Panc1 (cell line): Measurements from ENCODE around the gene TKT. TPM values are rescaled to one million over a fixed set of nuclear protein-coding genes. Genes with fewer than 3 reads are reported as not detected.
A peak's percentile ranks its signal among the peaks of the same experiment; 100 is the strongest.

Experiments used
- ATAC-seq: fragments of 200-7000 bp; cut with Tn5 transposase; 2 replicates; pipeline ENCODE4 v1.9.1; 2020; ENCODE audit warnings: mild to moderate bottlenecking, moderate library complexity
- BruUV-seq: library from RNA; stranded (reverse); fragments of 400-500 nt; replicated peaks from 2 replicates; lab custom pipeline; 2021; lab: Mats Ljungman, UMichigan
- CTCF ChIA-PET: fragments of 300-600 bp; sonication (Branson Sonifier 250); formaldehyde crosslinking; loops from one replicate; lab custom pipeline; 2022; ENCODE audit warnings: antibody characterized with exemption; lab: Charles Lee
- POLR2A ChIA-PET: fragments of 300-600 bp; sonication (Branson Sonifier 250); formaldehyde crosslinking; loops from one replicate; lab custom pipeline; 2022; ENCODE audit warnings: antibody characterized with exemption; lab: Charles Lee
- DNase-seq: peaks from one replicate; pipeline ENCODE4 v3.0.0-alpha.2; 2010; ENCODE audit warnings: low read depth, low spot score
- H3K27ac ChIP-seq: 2 replicates; pipeline ENCODE4 v1.5.1; 2011; ENCODE audit warnings: mild to moderate bottlenecking, low read length, inconsistent platforms
- H3K27me3 ChIP-seq: fragments of 200-500 bp; sonication (Bioruptor generic); 2 replicates; pipeline ENCODE4 v1.6.0; 2014; ENCODE audit warnings: low read length, inconsistent platforms; ENCODE audit not compliant: control insufficient read depth, insufficient read depth
- H3K36me3 ChIP-seq: fragments of 200-500 bp; sonication (Bioruptor generic); 2 replicates; pipeline ENCODE4 v1.5.1; 2014; ENCODE audit warnings: inconsistent platforms, mild to moderate bottlenecking, low read length, moderate library complexity; ENCODE audit not compliant: control insufficient read depth, insufficient read depth
- H3K4me1 ChIP-seq: 2 replicates; pipeline ENCODE4 v1.5.1; 2011; ENCODE audit warnings: inconsistent platforms, mild to moderate bottlenecking, low read length, moderate library complexity; ENCODE audit not compliant: control insufficient read depth, insufficient read depth
- H3K4me3 ChIP-seq, 2 experiments: 2 replicates each; pipeline ENCODE4 v1.5.1; 2011 to 2012; ENCODE audit warnings: low read depth in 2 of 2, low read length in 2 of 2, mild to moderate bottlenecking in 2 of 2, inconsistent platforms in 1 of 2, moderate library complexity in 1 of 2
- H3K9me3 ChIP-seq: fragments of 200-500 bp; sonication (Bioruptor generic); 2 replicates; pipeline ENCODE4 v1.5.1; 2014; ENCODE audit warnings: low read depth, mild to moderate bottlenecking, inconsistent platforms, low read length, moderate library complexity; ENCODE audit not compliant: control insufficient read depth, insufficient read depth
- POLR2AphosphoS5 ChIP-seq: IDR thresholded peaks from 2 replicates; pipeline ENCODE4 v1.6.1; 2012; ENCODE audit warnings: mild to moderate bottlenecking, low read depth, low read length, moderate library complexity
- SIN3A ChIP-seq: IDR thresholded peaks from 2 replicates; pipeline ENCODE4 v1.6.1; 2012; ENCODE audit warnings: low read depth, mild to moderate bottlenecking, low read length, moderate library complexity, borderline replicate concordance; ENCODE audit not compliant: insufficient read depth
- TCF7L2 ChIP-seq: IDR thresholded peaks from 2 replicates; pipeline ENCODE4 v1.6.1; 2011; ENCODE audit warnings: mild to moderate bottlenecking, low read depth, low read length, inconsistent platforms
- in situ Hi-C: cut with HindIII; loops from 2 replicates; pipeline ENCODE4 v1.10.0; 2016; ENCODE audit warnings: low sequenced_read_pairs, low pct_unique_long_range_greater_than_20kb
- intact Hi-C: fragments of 100-400 bp; cut with micrococcal nuclease; formaldehyde crosslinking; loops from one replicate; pipeline ENCODE4 v1.10.0; 2022; ENCODE audit not compliant: unreplicated experiment
- total RNA-seq: library from RNA; stranded (reverse); gene quantifications from one replicate; pipeline ENCODE4 v1.2.1, GENCODE V29; 2021; ENCODE audit not compliant: unreplicated experiment
- TF ChIP-seq, protein P1 (sequence below): fragments of 450-650 bp; IDR thresholded peaks from 2 replicates; pipeline ENCODE4 v1.5.1; 2017; ENCODE audit warnings: mild to moderate bottlenecking
- TF ChIP-seq, protein P2 (sequence below), 2 experiments: IDR thresholded peaks; 2 replicates each; pipeline ENCODE4 v1.6.1; 2011 to 2012; ENCODE audit warnings: low read depth in 2 of 2, control low read depth in 1 of 2, low read length in 1 of 2, mild to moderate bottlenecking in 1 of 2, moderate library complexity in 1 of 2; ENCODE audit not compliant: insufficient read depth in 1 of 2

TKT gene
- total RNA-seq, 1 experiment from 2014 or later, result 338 TPM

DNA sequence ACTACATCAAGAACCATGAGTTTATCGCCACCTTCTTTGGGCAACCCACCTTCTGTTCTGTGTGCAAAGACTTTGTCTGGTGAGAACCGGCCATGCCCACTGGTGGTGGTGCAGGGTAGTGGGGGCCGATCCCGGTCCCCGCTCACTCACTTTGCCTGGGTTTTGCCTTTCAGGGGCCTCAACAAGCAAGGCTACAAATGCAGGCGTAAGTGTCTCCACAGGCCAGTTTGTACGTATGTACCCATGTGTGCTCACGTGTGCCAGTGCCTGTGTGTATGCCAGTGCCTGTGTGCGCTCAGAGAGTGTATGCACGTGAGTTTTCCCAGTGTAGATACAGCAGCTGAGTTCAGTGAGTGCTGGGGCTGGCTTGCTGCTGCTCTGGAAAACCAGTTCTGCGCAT is 74.3 kb downstream of the TKT start:
- intact Hi-C loops, result no loop called here
- no TSS peak for BruUV-seq
- no peak overlapping the region for H3K4me3 ChIP-seq
- H3K27ac ChIP-seq, result no peak overlapping the region
- H3K9me3 ChIP-seq, result no peaks in the 10 kb centered on the region
- in situ Hi-C loops, result no loop called here
- ChIA-PET POLR2A (no interaction called here), CTCF (no interaction called here)
- H3K27me3 ChIP-seq, result no peaks in the 10 kb centered on the region
- no peaks in the 10 kb centered on the region for H3K4me1 ChIP-seq
- TF ChIP-seq, protein P1, sequence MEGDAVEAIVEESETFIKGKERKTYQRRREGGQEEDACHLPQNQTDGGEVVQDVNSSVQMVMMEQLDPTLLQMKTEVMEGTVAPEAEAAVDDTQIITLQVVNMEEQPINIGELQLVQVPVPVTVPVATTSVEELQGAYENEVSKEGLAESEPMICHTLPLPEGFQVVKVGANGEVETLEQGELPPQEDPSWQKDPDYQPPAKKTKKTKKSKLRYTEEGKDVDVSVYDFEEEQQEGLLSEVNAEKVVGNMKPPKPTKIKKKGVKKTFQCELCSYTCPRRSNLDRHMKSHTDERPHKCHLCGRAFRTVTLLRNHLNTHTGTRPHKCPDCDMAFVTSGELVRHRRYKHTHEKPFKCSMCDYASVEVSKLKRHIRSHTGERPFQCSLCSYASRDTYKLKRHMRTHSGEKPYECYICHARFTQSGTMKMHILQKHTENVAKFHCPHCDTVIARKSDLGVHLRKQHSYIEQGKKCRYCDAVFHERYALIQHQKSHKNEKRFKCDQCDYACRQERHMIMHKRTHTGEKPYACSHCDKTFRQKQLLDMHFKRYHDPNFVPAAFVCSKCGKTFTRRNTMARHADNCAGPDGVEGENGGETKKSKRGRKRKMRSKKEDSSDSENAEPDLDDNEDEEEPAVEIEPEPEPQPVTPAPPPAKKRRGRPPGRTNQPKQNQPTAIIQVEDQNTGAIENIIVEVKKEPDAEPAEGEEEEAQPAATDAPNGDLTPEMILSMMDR, result no peak
- TF ChIP-seq SIN3A (no peak), POLR2AphosphoS5 (no peak), TCF7L2 (no peak)
- TF ChIP-seq, protein P2, sequence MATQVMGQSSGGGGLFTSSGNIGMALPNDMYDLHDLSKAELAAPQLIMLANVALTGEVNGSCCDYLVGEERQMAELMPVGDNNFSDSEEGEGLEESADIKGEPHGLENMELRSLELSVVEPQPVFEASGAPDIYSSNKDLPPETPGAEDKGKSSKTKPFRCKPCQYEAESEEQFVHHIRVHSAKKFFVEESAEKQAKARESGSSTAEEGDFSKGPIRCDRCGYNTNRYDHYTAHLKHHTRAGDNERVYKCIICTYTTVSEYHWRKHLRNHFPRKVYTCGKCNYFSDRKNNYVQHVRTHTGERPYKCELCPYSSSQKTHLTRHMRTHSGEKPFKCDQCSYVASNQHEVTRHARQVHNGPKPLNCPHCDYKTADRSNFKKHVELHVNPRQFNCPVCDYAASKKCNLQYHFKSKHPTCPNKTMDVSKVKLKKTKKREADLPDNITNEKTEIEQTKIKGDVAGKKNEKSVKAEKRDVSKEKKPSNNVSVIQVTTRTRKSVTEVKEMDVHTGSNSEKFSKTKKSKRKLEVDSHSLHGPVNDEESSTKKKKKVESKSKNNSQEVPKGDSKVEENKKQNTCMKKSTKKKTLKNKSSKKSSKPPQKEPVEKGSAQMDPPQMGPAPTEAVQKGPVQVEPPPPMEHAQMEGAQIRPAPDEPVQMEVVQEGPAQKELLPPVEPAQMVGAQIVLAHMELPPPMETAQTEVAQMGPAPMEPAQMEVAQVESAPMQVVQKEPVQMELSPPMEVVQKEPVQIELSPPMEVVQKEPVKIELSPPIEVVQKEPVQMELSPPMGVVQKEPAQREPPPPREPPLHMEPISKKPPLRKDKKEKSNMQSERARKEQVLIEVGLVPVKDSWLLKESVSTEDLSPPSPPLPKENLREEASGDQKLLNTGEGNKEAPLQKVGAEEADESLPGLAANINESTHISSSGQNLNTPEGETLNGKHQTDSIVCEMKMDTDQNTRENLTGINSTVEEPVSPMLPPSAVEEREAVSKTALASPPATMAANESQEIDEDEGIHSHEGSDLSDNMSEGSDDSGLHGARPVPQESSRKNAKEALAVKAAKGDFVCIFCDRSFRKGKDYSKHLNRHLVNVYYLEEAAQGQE (IDR thresholded peaks at IDR 0.05; ENCODE audit: insufficient read depth in 1 of 2, low read depth in 2 of 2, low read length in 1 of 2), result no peak
- DNase-seq (no peak), ATAC-seq (0 out of 2 replicates have a peak, but pooled peaks have one; percentile 7)
- H3K36me3 ChIP-seq, result no peaks in the 10 kb centered on the region

DNA sequence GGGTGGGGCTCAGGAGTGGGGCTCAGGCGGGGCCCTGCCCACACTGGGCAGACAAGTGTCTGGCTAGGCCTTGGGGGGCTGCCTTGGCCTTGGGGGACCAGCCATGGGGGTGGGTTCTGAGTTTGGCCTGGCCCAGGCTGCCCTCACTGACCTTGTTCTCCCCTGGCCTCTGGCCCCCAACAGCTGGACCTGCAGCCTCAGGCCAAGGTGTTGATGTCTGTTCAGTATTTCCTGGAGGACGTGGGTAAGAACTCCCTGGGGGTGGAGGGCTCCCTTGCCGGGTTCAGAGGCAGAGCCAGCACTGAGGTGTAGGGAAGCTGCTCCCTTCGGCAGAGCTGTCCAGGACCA is 74.8 kb downstream of the TKT start:
- no peaks in the 10 kb centered on the region for H3K36me3 ChIP-seq
- intact Hi-C loops (no loop called here), in situ Hi-C loops (no loop called here)
- ChIA-PET POLR2A (no interaction called here), CTCF (no interaction called here)
- TF ChIP-seq TCF7L2, result no peak
- TF ChIP-seq, protein P1, result no peak
- TF ChIP-seq SIN3A, result no peak
- TF ChIP-seq POLR2AphosphoS5, result no peak
- TF ChIP-seq, protein P2 (IDR thresholded peaks at IDR 0.05; ENCODE audit: insufficient read depth in 1 of 2, low read depth in 2 of 2, low read length in 1 of 2), result no peak
- no peak overlapping the region for H3K27ac ChIP-seq
- BruUV-seq, result no TSS peak
- no peak overlapping the region for H3K4me3 ChIP-seq
- DNase-seq (no peak), ATAC-seq (no peak)
- H3K27me3 ChIP-seq, result no peaks in the 10 kb centered on the region
- H3K9me3 ChIP-seq, result no peaks in the 10 kb centered on the region
- H3K4me1 ChIP-seq, result no peaks in the 10 kb centered on the region
